ENCODE measurements around the gene PKMYT1.

The PKMYT1 gene

GRCh38 chr16:3026609-3027488 lies 46.6 kb upstream of the PKMYT1 start:
- peaks cover 5% of the 10 kb centered on the region for H3K79me1 ChIP-seq (ENCODE audit: low read length)
- no CpG with 5 or more reads among the region's 24 CpGs for WGBS (ENCODE audit: extremely low coverage, insufficient coverage, low lambda C conversion rate)
- no peak overlapping the region for H2BK15ac ChIP-seq (replicated peaks; ENCODE audit: low read depth)
- H3K4ac ChIP-seq (ENCODE audit: low read depth, low read length) = no peak overlapping the region
- no peak overlapping the region for H3K4me2 ChIP-seq (ENCODE audit: low read length)
- no peak overlapping the region for H4K8ac ChIP-seq (ENCODE audit: low read depth, low read length)
- H3K4me1 ChIP-seq (ENCODE audit: control insufficient read depth, low read depth, low read length) = peaks cover 11% of the 10 kb centered on the region
- H3K27me3 ChIP-seq (ENCODE audit: insufficient read depth, low read length, poor library complexity) = no peaks in the 10 kb centered on the region
- no peak overlapping the region for H2BK120ac ChIP-seq (ENCODE audit: low read depth, low read length)
- no peaks in the 10 kb centered on the region for H3K79me2 ChIP-seq (ENCODE audit: control insufficient read depth, insufficient read depth, low read length)
- H3K4me3 ChIP-seq (ENCODE audit: low read length) = no peak overlapping the region
- H3K27ac ChIP-seq (ENCODE audit: low read depth, low read length) = no peak overlapping the region
- no peak overlapping the region for H2AK5ac ChIP-seq (ENCODE audit: low read length)
- H3K36me3 ChIP-seq (ENCODE audit: control insufficient read depth, insufficient read depth, low read length) = peaks cover 8% of the 10 kb centered on the region
- no peak overlapping the region for H4K5ac ChIP-seq (ENCODE audit: low read length)
- no peak for DNase-seq
- no peak overlapping the region for H3K56ac ChIP-seq (ENCODE audit: low read length)
- no peak overlapping the region for H2BK5ac ChIP-seq (ENCODE audit: low read length)
- H3K18ac ChIP-seq (ENCODE audit: low read length) = no peak overlapping the region
- no peak overlapping the region for H3K9ac ChIP-seq (ENCODE audit: low read length)
- H3K23ac ChIP-seq (ENCODE audit: low read length) = no peak overlapping the region

GRCh38 chr16:3026003-3026378 lies 45.7 kb upstream of the PKMYT1 start:
- peaks cover 12% of the 10 kb centered on the region for H3K4me1 ChIP-seq (ENCODE audit: control insufficient read depth, low read depth, low read length)
- H3K27ac ChIP-seq (ENCODE audit: low read depth, low read length) = no peak overlapping the region
- H4K8ac ChIP-seq (ENCODE audit: low read depth, low read length) = no peak overlapping the region
- no peak overlapping the region for H3K56ac ChIP-seq (ENCODE audit: low read length)
- no peak overlapping the region for H3K4me2 ChIP-seq (ENCODE audit: low read length)
- no peak overlapping the region for H2BK120ac ChIP-seq (ENCODE audit: low read depth, low read length)
- DNase-seq = no peak
- H3K23ac ChIP-seq (ENCODE audit: low read length) = no peak overlapping the region
- H3K36me3 ChIP-seq (ENCODE audit: control insufficient read depth, insufficient read depth, low read length) = peaks cover 8% of the 10 kb centered on the region
- no CpG with 5 or more reads among the region's 8 CpGs for WGBS (ENCODE audit: extremely low coverage, insufficient coverage, low lambda C conversion rate)
- no peak overlapping the region for H4K5ac ChIP-seq (ENCODE audit: low read length)
- no peak overlapping the region for H2BK5ac ChIP-seq (ENCODE audit: low read length)
- no peak overlapping the region for H2AK5ac ChIP-seq (ENCODE audit: low read length)
- no peak overlapping the region for H3K9ac ChIP-seq (ENCODE audit: low read length)
- H3K18ac ChIP-seq (ENCODE audit: low read length) = no peak overlapping the region
- H3K79me2 ChIP-seq (ENCODE audit: control insufficient read depth, insufficient read depth, low read length) = no peaks in the 10 kb centered on the region
- no peak overlapping the region for H2BK15ac ChIP-seq (replicated peaks; ENCODE audit: low read depth)
- H3K4me3 ChIP-seq (ENCODE audit: low read length) = no peak overlapping the region
- H3K4ac ChIP-seq (ENCODE audit: low read depth, low read length) = no peak overlapping the region
- no peaks in the 10 kb centered on the region for H3K27me3 ChIP-seq (ENCODE audit: insufficient read depth, low read length, poor library complexity)
- peaks cover 5% of the 10 kb centered on the region for H3K79me1 ChIP-seq (ENCODE audit: low read length)

- Histone ChIP-seq H3K36me3 (ENCODE audit: control insufficient read depth, insufficient read depth, low read length) (peaks cover 8% of the 10 kb centered on the region), H3K4me2 (ENCODE audit: low read length) (no peak overlapping the region), H3K18ac (ENCODE audit: low read length) (no peak overlapping the region), H3K27ac (ENCODE audit: low read depth, low read length) (no peak overlapping the region), H4K5ac (ENCODE audit: low read length) (no peak overlapping the region), H3K9ac (ENCODE audit: low read length) (no peak overlapping the region), H3K4ac (ENCODE audit: low read depth, low read length) (no peak overlapping the region), H3K79me1 (ENCODE audit: low read length) (peaks cover 5% of the 10 kb centered on the region), H3K79me2 (ENCODE audit: control insufficient read depth, insufficient read depth, low read length) (peaks cover 4% of the 10 kb centered on the region), H3K27me3 (ENCODE audit: insufficient read depth, low read length, poor library complexity) (no peaks in the 10 kb centered on the region), H2BK15ac (replicated peaks; ENCODE audit: low read depth) (no peak overlapping the region), H3K4me3 (ENCODE audit: low read length) (no peak overlapping the region), H2BK120ac (ENCODE audit: low read depth, low read length) (no peak overlapping the region), H2BK5ac (ENCODE audit: low read length) (no peak overlapping the region), H3K4me1 (ENCODE audit: control insufficient read depth, low read depth, low read length) (peaks cover 12% of the 10 kb centered on the region), H3K23ac (ENCODE audit: low read length) (no peak overlapping the region), H4K8ac (ENCODE audit: low read depth, low read length) (no peak overlapping the region), H2AK5ac (ENCODE audit: low read length) (no peak overlapping the region), H3K56ac (ENCODE audit: low read length) (no peak overlapping the region)
- no CpG with 5 or more reads among the region's 18 CpGs for WGBS (ENCODE audit: extremely low coverage, insufficient coverage, low lambda C conversion rate)
- DNase-seq = no peak
Measured at GRCh38 chr16:3025032-3026002, 45.1 kb upstream of the PKMYT1 start.

- H3K27ac ChIP-seq (ENCODE audit: low read depth, low read length) = peak within 1 kb of the TSS; percentile 94
- no peak within 1 kb of the TSS for H2BK120ac ChIP-seq (ENCODE audit: low read depth, low read length)
- peaks cover 8% of the 10 kb centered on the region for H3K36me3 ChIP-seq (ENCODE audit: control insufficient read depth, insufficient read depth, low read length)
- peak within 1 kb of the TSS; percentile 96 for H3K56ac ChIP-seq (ENCODE audit: low read length)
- H4K5ac ChIP-seq (ENCODE audit: low read length) = no peak within 1 kb of the TSS
- H3K23ac ChIP-seq (ENCODE audit: low read length) = peak within 1 kb of the TSS; percentile 89
- peak within 1 kb of the TSS; percentile 78 for H2AK5ac ChIP-seq (ENCODE audit: low read length)
- peak within 1 kb of the TSS; percentile 69 for H3K18ac ChIP-seq (ENCODE audit: low read length)
- H3K4me1 ChIP-seq (ENCODE audit: control insufficient read depth, low read depth, low read length) = peaks cover 12% of the 10 kb centered on the region
- peaks cover 4% of the 10 kb centered on the region for H3K79me2 ChIP-seq (ENCODE audit: control insufficient read depth, insufficient read depth, low read length)
- peak within 1 kb of the TSS; percentile 85 for H3K4me2 ChIP-seq (ENCODE audit: low read length)
- H3K4ac ChIP-seq (ENCODE audit: low read depth, low read length) = no peak within 1 kb of the TSS
- H3K27me3 ChIP-seq (ENCODE audit: insufficient read depth, low read length, poor library complexity) = no peaks in the 10 kb centered on the region
- peak within 1 kb of the TSS; percentile 90 for H3K9ac ChIP-seq (ENCODE audit: low read length)
- no peak within 1 kb of the TSS for H4K8ac ChIP-seq (ENCODE audit: low read depth, low read length)
- no CpG with 5 or more reads among the region's 69 CpGs for WGBS (ENCODE audit: extremely low coverage, insufficient coverage, low lambda C conversion rate)
- H3K79me1 ChIP-seq (ENCODE audit: low read length) = peaks cover 5% of the 10 kb centered on the region
- peak; percentile 100 for DNase-seq
- no peak within 1 kb of the TSS for H2BK15ac ChIP-seq (replicated peaks; ENCODE audit: low read depth)
- peak within 1 kb of the TSS; percentile 96 for H2BK5ac ChIP-seq (ENCODE audit: low read length)
- peak within 1 kb of the TSS; percentile 61 for H3K4me3 ChIP-seq (ENCODE audit: low read length)
Measured at GRCh38 chr16:3023669-3024478, 43.6 kb upstream of the PKMYT1 start, which contains the start of the genes HCFC1R1 and THOC6. HCFC1R1 (minus strand) TSS chr16:3023942; CDS start chr16:3023941, 1 bp downstream. THOC6 (plus strand) TSS chr16:3024035; CDS start chr16:3024327, 292 bp downstream.

DNA sequence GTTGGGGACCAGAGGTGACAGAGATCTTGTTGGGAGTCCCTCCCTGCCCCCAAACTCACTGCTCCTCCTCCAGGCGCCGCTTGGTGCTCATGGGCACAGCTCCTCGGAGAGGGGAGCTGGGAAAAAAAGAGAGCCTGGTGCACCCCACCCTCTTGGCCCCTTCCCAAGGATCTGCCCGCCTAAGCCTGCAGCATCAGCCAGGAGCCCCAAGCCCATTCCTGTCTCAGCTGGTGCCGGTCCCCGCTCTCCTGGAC lies 43.1 kb upstream of the PKMYT1 start:
- H3K27ac ChIP-seq (ENCODE audit: low read depth, low read length) = peak overlapping the region; percentile 94
- peak; percentile 78 for DNase-seq
- peak overlapping the region; percentile 96 for H3K56ac ChIP-seq (ENCODE audit: low read length)
- no peak overlapping the region for H3K4ac ChIP-seq (ENCODE audit: low read depth, low read length)
- peaks cover 8% of the 10 kb centered on the region for H3K36me3 ChIP-seq (ENCODE audit: control insufficient read depth, insufficient read depth, low read length)
- H4K5ac ChIP-seq (ENCODE audit: low read length) = no peak overlapping the region
- H3K79me1 ChIP-seq (ENCODE audit: low read length) = peaks cover 5% of the 10 kb centered on the region
- peak overlapping the region; percentile 85 for H3K4me2 ChIP-seq (ENCODE audit: low read length)
- H3K27me3 ChIP-seq (ENCODE audit: insufficient read depth, low read length, poor library complexity) = no peaks in the 10 kb centered on the region
- no CpG with 5 or more reads among the region's 6 CpGs for WGBS (ENCODE audit: extremely low coverage, insufficient coverage, low lambda C conversion rate)
- peaks cover 4% of the 10 kb centered on the region for H3K79me2 ChIP-seq (ENCODE audit: control insufficient read depth, insufficient read depth, low read length)
- peak overlapping the region; percentile 80 for H3K23ac ChIP-seq (ENCODE audit: low read length)
- peak overlapping the region; percentile 47 for H2BK5ac ChIP-seq (ENCODE audit: low read length)
- peak overlapping the region; percentile 90 for H3K9ac ChIP-seq (ENCODE audit: low read length)
- no peak overlapping the region for H2BK120ac ChIP-seq (ENCODE audit: low read depth, low read length)
- H2AK5ac ChIP-seq (ENCODE audit: low read length) = peak overlapping the region; percentile 43
- H4K8ac ChIP-seq (ENCODE audit: low read depth, low read length) = no peak overlapping the region
- H3K18ac ChIP-seq (ENCODE audit: low read length) = peak overlapping the region; percentile 69
- H2BK15ac ChIP-seq (replicated peaks; ENCODE audit: low read depth) = no peak overlapping the region
- H3K4me1 ChIP-seq (ENCODE audit: control insufficient read depth, low read depth, low read length) = peaks cover 12% of the 10 kb centered on the region
- H3K4me3 ChIP-seq (ENCODE audit: low read length) = peak overlapping the region; percentile 61

Measured in mesendoderm (in vitro differentiated cells).